Cardiac fibroblast (primary cell): ENCODE data around the gene ZNF516.

Experiments used
- DNase-seq, 2 donors: peaks; one replicate each; pipeline versions ENCODE4 v3.0.0 to v3.0.0-alpha.2; 2010; ENCODE audit warnings: low read depth in 2 of 2
- H3K4me3 ChIP-seq, 2 donors: replicated peaks in 1 of 2; 1 replicate in 1 of 2; 2 replicates in 1 of 2; pipeline ENCODE4 v1.5.1; 2011; ENCODE audit warnings: low read depth in 2 of 2, low read length in 2 of 2, mild to moderate bottlenecking in 2 of 2, moderate library complexity in 1 of 2
- CTCF ChIP-seq: IDR thresholded peaks from one replicate; pipeline ENCODE4 v1.5.1; 2011; ENCODE audit warnings: low read depth, mild to moderate bottlenecking, low read length, inconsistent platforms

Gene ZNF516

GRCh38 chr18:76317136-76317535, 177.9 kb downstream of the ZNF516 start:
- DNase-seq, result no peak
- H3K4me3 ChIP-seq, result no peak overlapping the region
- TF ChIP-seq CTCF, result no peak

GRCh38 chr18:76315722-76316230, 179.3 kb downstream of the ZNF516 start:
- H3K4me3 ChIP-seq, result no peak overlapping the region
- no peak for DNase-seq
- no peak for TF ChIP-seq CTCF

- no peak for DNase-seq
- H3K4me3 ChIP-seq, result no peak overlapping the region
- TF ChIP-seq CTCF, result no peak
These were observed 180.5 kb downstream of the ZNF516 start for GRCh38 chr18:76314496-76314895.

- H3K4me3 ChIP-seq, result no peak overlapping the region
- no peak for DNase-seq
- TF ChIP-seq CTCF, result no peak
These were observed 181.0 kb downstream of the ZNF516 start for GRCh38 chr18:76314015-76314414.
